ENCODE data around the gene SLC9B1.
A peak's percentile ranks its signal among the peaks of the same experiment; 100 is the strongest.

SLC9B1 gene, protein sequence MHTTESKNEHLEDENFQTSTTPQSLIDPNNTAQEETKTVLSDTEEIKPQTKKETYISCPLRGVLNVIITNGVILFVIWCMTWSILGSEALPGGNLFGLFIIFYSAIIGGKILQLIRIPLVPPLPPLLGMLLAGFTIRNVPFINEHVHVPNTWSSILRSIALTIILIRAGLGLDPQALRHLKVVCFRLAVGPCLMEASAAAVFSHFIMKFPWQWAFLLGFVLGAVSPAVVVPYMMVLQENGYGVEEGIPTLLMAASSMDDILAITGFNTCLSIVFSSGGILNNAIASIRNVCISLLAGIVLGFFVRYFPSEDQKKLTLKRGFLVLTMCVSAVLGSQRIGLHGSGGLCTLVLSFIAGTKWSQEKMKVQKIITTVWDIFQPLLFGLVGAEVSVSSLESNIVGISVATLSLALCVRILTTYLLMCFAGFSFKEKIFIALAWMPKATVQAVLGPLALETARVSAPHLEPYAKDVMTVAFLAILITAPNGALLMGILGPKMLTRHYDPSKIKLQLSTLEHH

DNA sequence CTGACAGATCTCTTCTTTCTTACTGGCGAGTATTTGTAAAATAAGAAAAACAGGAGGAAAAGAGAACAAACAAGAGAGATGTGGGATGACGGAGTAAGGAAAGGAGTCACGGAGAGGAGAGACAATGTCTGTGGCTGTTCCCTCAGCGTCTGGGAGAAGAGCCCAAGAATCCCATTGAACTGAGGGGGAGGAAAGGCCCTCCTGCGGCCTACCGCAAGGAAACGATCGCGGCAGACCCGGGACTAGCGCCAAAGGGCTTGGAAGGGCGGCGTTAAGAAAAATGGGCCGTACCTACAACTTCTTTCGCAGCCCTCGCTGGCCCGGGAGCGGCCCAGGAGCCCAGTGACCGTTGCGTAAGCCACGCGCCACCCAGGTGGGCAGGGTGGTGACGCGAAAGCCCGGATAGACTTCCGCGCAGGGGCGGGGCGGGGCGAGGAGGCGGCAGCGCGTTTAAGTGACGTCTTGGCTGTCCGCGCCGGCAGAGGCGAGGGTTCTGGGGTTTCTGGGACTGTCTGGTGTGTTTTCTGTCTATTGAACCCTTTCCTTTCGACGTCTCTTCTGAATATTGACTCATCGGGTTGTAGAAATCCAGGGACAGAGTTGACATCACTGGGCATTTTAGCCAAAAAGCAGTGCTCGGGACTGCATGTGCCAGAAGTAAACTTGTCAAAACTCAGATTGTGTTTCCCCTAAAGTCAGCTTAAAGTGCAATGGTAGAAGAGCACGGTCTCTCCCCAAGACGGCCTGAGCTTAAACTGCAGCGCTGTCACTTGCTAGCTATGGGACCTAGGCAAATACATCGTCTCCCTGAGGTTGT is at the start of gene SLC9B1:
Gene SLC9B1, minus strand, starts transcription at position 398 of the 817 bp plus-strand sequence. CDS start 27,994 bp downstream, outside the sequence.
- peak; percentile 97 for DNase-seq

- DNase-seq = no peak
Measured at GRCh38 chr4:103067841-103068547, 48.5 kb upstream of the SLC9B1 start.

DNA sequence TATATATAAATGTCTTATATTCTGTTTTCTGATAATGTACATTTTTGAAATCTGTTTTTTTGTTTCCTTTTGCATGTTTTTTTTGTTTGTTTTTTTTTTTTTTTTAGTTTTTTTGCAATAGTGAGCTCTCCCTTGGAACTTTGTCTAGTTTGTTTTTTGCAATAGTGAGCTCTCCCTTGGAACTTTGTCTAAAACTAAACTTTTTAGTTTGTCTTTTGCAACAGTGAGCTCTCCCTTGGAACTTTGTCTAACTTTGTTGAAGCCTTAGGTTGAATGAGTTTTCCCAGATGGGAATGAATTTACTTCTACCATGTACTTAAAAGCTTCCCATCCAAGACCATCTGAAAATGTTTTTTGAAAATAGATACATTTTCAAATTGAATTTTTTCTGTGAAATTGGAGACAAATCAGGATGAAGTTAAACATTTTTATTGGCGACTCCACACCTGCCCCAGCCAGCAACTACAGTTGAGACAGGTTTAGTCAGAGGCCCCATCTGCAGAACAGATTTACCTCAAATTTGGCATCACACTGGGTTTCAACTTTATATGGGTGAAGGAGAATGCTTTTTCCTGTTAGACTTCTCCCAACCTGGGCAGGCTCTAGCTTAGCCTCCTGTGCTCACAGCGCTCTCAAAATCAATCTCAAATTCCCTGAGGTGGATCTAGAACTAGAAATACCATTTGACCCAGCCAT is 41.1 kb upstream of the SLC9B1 start:
- no peak for DNase-seq

DNA sequence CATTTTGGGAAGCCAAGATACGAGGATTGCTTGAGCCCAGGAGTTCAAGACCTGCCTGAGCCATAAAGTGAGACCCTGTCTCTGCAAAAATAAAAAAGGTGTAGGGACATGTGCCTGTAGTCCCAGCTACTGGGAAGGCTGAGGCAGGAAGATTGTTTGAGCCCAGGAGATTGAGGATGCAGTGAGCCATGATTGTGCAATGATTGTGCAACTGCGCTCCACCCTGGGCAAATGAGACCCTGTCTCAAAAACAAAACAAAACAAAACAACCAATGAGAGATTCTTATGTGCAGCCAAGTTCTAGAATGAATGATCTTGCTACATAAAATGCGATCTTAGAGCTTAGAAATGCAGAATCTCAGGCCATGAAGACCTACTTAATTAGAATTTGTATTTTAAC is 34.5 kb upstream of the SLC9B1 start:
- no peak for DNase-seq

- no peak for DNase-seq
Measured at GRCh38 chr4:103052779-103053178, 33.3 kb upstream of the SLC9B1 start.

GRCh38 chr4:103052145-103052544 is 32.6 kb upstream of the SLC9B1 start:
- DNase-seq = no peak

GRCh38 chr4:103050736-103051436 is 31.4 kb upstream of the SLC9B1 start:
- DNase-seq = no peak

DNA sequence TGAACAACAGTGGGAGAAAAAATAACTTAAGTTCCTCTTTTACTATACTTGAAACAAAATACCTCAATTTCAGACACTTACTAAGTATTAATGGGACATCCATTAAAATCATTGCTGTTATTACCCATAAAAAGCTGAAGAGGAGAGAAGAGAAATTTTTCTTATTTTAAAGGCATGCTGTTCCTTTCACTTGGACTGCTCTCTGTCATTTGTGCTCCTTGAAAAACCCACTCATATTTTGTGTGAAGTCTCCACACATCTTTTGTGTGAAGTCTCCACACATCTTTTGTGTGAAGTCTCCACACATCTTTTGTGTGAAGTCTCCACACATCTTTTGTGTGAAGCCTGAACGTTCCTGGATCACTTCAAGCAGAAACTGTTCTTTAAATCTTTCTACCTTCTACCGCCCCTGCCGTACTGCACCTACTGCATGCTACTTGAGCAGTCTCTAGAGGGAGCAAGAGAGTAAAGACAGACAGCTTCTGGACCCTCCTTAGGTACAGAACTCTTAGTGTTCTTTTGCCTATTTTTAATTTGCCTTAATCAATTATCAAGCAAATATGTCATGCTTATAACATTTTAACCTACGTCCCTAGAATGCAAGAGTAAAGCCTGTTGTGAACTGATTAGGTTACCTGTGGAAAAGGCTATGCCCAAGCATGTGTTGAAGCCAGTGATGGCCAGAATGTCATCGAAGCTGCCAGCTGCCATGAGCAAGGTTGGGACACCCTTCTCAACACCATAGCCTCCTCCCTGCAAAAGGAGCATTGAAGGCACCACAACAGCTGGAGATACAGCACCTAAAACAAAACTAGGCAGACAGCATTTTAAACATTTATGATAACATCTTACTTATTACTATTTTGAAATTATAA is 27.1 kb upstream of the SLC9B1 start:
- no peak for DNase-seq

GRCh38 chr4:103044183-103044582 is 24.7 kb upstream of the SLC9B1 start:
- no peak for DNase-seq

DNA sequence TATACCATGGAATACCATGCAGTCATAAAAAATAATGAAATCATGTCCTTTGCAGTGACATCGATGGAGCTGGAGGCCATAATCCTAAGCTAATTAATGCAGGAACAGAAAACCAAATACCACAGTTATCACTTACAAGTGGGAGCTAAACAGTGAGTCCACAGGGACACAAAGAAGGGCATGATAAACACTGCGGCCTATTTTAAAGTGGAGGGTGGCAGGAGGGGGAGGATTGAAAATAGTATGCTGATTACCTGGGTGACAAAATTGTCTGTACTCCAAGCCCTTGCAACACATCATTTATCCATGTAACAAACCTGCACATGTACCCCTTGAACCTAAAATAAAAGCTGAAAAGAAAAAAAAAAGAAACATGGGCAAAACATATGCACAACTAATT is 16.7 kb upstream of the SLC9B1 start:
- no peak for DNase-seq

GRCh38 chr4:103032574-103032973 is 13.1 kb upstream of the SLC9B1 start:
- DNase-seq = no peak

- no peak for DNase-seq
Measured at GRCh38 chr4:103030791-103031190, 11.3 kb upstream of the SLC9B1 start.

DNA sequence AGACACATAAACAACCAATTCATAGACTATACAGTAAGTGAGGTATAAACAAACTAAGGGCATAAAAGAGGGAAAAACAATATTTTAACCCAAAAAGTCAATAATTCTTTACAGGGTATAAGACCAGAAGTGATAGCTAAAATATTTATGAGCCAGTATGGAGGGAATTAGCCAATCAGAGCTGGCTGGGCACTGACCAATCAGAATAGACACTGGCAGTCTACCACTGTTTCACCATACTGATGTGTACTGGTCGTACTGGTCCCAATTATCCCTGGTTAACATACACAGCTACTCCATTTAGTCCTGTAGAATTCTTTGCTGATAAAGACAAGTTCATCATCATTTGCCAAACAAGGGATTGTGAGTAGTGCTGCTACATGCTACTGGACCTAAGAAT is 9.8 kb upstream of the SLC9B1 start:
- no peak for DNase-seq

DNA sequence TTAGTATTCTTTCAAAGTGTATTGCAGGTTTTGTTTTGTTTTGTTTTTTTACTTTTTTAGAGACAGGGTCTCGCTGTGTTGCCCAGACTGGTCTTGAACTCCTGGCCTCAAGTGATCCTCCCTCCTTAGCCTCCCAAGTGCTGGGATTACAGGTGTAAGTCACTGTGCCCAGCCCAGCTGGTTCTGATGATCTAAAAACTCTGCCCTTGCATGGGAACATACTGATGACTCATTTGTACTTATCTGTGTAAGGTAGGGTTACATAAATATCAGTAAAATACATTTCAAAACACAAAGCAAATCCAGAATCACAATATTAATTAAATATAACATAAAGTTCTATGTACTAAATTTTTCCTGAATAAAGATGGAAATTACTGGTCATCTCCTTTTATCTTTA is 7.4 kb upstream of the SLC9B1 start:
- DNase-seq = no peak

- no peak for DNase-seq
Measured at GRCh38 chr4:103024996-103025395, 5.5 kb upstream of the SLC9B1 start.

DNA sequence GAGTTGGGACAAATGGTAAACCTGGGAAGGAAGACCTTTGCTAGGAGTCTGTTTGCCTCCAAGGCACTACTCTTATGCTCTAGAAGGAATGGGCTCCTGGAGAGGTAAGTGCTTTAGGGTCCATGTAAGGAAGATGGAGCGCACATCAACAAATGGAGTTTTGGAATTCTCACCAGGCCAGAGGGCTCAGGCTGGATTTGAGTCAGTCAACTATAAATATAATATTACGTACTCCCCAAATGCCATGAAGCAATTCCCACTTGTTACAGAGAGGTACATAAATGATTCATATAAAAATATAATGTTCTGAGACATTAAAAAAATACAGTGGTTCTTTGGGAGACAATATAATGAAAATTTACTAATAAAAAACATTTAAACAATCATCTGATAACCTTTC is 1.6 kb upstream of the SLC9B1 start:
- no peak for DNase-seq

- peak; percentile 54 for DNase-seq
Measured at GRCh38 chr4:103018391-103019307, 856 bp downstream of the SLC9B1 start.

DNA sequence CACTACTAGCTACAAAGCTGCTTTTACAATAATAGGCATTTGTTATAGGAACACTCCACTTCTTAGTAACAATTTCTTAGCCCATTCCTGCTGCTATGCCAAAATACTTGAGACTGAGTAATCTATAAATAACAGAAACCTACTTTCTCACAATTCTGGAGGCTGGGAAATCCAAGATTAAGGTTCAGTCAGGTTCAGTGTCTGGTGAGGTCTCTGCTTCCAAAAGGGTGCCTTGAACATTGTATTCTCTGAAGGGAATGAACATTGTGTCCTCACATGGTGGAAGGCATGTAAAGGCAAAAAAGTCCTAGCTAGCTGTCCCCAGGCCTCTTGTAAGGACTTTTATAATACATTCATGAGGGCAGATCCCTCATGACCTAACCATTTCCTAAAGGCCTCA is 7.0 kb downstream of the SLC9B1 start:
- DNase-seq = no peak

DNA sequence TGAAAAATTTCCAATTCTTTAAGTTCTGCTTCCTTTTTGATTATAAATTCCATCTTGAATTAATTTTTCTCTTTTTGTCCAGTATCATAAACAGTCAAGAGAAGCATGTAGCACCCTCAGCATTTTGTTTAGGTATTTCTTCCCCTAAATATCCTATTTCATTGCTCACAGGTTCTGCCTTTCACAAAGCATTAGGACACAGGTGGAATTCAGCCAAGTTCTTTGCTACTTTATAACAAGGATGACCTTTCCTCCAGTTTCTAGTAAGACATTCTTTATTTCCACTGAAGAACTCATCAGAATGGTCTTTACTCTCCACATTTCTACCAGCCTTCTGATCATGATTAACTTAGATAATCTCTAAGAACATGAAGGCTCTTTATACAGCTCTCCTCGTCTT is 7.4 kb downstream of the SLC9B1 start:
- DNase-seq = no peak
